HPDE6-E6E7 (cell line): ENCODE results near the gene TAF3.

Experiments used
- DNase-seq: peaks from one replicate; pipeline ENCODE4 v3.0.0; 2011; ENCODE audit warnings: missing footprints; ENCODE audit errors: extremely low spot score

The TAF3 gene

DNA sequence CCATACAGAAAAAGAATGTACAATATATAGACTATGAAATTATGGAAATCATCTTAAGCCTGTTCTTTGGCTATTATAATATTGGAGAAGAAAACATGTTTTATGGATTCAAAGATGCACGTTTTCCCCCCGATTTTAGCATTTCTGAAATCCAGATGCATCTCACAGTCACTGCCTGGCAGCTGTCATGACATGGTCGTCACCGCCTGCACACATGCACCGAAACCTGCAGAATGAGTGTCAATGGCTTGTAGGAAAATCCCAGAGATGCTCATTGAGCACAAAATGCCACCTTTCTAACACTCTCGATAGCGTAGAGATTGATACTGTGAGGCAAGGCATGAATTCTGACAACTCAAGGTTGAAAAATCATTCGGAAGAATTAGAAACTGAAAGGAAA lies 115.5 kb downstream of the TAF3 start:
- no peak for DNase-seq

DNA sequence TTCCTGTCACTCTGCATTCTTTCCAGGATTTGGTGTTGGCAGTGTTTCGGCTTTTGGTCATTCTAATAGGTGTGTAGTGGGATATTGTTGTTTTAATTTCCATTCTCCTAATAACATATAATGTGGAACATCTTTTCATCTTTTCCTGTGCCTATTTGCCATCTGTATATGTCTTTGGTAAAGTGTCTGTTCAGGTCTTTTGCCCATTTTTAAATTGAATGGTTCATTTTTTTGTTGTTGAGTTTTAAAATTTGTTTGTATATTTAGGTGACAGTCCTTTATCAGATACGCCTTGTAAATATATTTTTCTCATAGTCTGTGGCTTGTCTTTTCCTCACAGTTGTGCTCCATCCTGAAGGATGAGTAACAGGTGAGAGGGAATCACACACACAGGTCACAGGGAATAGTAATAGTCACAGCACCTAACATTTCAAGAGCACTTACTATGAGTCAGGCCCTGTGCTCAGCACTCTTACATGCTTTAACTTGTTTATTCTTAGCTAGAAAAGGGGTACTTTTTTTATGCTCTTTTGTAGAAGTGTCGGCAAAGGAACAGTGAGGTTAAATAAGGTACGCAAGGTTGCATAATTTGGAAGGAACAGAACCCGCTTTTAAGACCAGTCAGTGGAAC lies 119.1 kb downstream of the TAF3 start:
- peak; percentile 32 for DNase-seq

DNA sequence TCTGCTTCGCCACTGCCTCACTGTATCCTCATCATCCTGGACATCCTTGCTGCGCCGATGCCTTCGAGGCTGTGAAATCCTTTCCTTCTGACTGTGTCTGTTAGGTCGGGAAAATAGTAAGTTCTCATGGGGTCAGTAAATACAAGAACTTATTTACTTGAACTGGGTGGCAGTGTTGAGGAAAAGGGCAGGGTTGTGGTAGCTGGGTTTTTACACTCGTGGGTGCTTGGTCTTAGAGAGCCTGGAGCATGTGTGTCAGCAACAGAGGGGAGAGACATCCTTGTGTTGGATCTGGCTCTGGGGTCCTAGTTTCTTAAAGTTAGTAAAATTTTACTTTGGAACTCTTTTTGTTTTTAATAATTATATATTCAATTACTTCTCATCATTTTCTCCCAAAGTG lies 123.3 kb downstream of the TAF3 start:
- DNase-seq: no peak

DNA sequence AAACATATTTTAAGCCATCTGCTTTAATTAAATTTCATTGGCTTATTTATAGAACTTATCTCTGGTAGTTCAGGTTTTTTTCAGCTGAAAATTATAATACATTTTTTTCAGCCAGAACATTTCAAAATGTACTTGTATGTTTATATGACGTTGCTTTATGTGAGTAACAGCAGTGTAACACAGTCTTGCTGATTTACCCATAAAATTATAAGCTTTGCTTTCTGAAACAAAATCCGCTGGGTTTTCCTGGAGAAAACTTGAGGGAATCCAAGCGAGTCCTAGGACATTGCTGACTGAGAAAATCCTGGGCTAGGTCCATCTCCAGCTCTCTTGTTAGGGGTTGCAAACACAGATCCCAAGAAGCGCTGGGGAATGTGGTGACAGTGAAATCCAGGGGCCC lies 124.0 kb downstream of the TAF3 start:
- no peak for DNase-seq

DNA sequence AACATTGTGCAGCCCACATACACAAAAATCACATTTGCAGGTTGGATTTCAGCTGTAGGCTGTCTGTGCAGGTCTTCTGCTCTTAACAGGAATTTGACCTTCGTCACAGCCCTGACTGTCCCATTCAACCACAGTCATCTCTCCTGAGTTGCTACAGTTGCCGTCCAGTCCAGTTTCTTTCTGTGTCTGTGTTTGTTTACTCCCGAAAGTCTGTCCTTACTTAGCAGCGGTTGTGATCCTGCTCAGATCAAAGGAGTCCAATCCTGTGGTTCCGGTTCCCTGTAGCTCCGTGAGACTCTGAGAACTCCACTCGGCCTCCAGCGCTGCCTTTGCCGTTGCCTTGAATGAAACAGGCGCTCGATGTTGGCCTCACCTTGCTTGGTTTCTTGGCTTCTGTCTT lies 124.6 kb downstream of the TAF3 start:
- no peak for DNase-seq

DNA sequence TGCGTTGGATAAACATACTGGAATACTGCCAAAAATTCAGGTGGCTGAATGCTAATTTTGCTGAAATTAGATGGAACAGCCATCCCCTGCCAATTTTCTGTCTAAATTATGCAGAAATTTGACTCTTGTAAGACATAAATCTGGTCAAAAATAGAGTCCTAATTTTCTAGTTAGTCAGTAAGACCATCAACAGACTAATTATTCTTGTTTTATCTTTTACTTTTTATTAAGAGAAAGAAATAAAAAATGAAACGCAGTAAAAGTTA lies 125.8 kb downstream of the TAF3 start:
- no peak for DNase-seq

DNA sequence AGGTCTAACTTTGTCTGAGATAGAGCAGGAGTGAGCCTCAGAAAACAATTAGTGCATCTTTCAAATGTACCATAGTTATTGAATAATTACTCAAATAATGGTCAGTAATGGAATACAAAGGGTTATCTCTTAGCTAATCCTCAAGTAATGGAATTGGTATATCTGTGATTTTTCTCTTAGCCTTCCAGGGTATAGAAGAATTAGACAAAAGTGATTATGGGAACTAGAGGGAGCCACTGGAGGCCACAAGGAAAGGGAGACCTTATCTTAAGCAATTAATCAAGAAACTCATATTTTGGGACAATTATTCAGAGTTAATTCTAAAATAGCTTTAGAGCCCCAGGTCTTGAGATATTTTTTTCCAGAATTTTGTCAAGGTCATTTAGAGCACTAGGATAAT lies 126.2 kb downstream of the TAF3 start:
- DNase-seq: no peak

DNA sequence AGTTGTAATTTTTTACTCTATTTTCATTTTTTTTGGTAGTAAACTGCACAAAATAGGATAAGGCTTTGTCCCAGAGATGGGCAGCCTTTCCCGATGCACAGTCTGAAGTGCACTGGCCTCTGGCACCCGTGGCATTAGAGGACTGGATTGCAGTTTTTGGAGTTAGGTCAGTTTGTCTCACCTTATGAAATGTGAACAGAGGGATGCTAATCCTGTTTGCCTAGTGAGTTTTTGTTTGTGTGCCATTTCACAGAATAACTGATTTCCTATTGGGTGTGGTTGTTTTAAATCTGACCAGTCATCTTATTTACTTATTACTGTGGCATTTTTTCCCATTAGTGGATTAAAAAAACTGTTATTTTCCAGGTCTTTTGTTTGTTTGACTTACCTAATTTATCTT lies 126.7 kb downstream of the TAF3 start:
- no peak for DNase-seq

DNA sequence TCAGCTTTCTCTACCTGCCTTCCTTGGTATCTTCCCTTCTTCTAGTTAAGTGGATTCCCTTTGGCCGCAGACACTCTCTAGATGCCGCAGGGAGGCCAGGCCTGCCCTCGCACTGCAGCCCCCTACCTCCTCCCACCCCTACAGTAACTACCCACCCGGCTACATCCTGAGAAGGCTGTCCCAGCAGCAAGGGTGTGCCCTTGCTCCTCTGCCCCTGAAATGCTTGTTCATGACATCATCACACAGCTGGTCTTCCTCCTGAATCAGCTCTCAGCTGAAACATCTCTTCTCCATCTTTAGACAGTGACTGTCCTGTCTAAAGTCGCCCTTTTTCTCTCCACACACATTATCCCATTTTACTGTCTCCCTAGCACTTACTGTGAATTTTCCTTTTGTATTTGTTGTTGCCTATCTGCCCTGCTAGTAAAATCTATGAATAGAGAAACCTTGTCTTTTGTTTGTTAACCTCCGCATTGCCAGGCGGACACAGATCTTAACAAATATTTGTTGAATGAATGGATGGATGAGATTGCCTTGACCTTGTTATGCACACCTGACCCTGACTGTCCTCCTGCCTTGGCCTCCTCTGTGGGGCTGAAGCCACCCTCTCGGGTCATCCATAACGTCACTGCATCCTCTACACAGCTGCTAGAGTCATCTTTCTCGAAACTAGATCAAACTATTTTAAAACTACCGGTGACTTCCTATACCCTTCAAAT lies 127.3 kb downstream of the TAF3 start:
- no peak for DNase-seq

DNA sequence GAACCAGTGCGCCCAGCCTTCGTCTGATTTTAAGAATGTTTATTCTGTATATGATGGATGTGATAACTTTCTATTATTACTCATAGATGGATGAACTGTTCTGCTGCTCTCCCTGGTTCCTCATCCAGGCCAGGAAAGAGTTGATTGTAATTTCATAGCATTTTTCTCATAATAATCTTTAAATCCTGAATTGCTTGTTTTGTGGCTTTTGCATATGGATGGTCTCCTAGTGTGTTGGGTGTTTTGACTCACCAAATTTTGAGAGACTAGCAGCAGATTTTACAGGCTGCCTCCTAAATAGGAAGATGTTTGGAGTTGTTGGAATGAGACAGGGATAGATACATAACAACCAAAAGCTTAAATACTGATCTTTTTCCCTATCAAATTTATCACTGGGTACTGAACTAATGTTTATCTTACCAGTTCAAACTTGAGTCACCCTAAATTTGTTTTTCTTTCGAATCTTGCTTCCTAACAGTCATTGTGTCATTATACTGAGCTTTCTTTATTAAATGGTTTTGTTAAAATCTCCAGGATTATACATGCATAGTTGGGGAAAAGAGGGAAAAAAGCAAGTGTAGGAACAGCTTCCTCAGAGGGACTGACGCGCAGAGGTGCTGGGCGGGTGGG lies 130.2 kb downstream of the TAF3 start:
- no peak for DNase-seq

DNA sequence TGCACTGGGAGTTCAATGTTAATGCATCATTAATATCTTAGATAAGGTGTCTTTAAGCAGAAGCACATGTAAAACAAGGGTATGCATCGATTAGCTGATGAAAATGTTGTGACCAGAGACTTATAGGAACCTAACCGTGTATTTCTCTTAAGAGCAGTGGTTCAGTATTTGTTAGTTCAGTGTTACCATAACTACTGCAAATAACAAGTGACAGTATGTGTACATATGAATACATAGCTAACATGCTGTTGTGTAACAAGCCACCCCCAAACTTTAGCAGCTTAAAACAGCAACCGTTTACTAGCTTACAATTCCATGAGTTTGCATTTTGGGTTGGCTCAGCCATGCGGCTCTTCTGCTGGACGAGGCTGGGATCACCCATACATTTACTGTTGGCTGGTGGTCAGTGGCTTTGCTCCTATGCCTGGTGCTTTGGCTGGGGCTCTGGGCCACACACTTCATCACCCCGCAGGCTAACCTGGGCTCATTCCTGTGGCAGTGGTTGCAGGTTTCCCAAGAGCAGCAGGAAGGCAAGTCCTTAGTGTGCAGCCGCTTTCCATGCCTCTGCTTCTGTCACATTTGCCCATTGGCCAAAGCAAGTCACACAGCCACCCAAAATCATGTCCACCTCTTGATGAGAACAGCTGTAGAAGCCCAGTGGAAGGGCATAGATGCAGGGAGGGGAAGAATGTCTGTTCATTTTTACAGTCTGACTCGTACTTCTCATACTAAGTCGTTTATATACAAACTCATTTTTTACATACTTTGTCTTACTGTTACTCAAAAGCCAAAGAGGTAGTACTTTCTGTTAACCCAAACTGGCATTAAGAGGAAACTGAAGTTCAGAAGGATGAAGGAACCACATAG lies 132.9 kb downstream of the TAF3 start:
- DNase-seq: no peak

DNA sequence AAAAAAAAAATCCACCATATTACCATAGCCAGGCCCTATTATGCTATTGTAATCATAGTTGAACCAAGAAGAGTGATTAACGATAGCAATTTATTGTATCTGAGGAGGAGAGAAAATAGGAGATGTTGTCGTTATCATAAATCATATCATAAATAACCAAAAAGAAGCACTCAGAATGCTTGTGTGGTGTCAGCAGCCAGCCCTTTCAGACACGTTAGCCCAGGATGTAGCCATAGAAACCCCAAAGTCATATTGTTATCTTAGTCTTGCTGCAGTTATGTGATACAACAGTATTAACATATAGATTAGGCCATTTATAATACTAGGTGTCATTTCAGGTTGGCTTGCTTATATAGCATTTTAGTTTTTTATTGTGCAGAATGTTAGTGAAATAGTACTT lies 134.0 kb downstream of the TAF3 start:
- no peak for DNase-seq

DNA sequence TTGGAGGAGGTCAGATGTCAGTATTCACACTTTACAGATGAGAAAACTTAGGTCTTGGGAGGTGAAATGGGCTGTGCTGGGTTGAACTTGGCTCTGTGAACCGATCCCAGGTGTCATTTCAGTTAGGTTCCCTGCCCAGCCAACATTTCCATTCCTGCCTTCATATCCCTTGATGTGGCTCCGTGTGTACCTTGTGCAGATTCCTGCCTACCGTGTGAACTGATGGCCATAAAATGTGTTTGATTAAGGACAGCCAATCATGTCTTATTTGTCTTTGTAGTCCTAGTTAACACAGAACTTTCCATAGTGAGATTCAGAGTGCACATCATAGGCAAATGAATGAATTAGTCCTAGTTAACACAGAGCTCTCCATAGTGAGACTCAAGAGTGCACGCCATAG lies 135.1 kb downstream of the TAF3 start:
- no peak for DNase-seq

DNA sequence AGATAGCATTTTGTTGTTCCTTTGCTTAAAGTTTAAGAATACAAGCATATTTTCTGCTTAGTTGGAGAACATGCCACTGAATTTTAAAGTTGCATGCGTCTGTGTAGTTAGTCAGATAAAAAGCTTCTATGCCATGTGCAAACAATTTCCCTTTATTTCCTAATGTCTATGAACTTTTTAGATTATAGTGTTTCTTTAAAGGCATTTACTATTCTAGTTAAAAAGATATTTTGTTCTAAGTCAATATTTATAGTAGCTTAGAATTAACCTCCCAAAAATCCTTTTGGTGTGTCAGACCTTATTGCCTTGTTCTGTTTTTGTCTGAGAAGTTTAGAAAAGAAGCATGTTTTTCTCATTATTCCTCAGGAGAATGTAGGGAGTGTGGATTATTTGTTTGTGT lies 137.1 kb downstream of the TAF3 start:
- DNase-seq: no peak

DNA sequence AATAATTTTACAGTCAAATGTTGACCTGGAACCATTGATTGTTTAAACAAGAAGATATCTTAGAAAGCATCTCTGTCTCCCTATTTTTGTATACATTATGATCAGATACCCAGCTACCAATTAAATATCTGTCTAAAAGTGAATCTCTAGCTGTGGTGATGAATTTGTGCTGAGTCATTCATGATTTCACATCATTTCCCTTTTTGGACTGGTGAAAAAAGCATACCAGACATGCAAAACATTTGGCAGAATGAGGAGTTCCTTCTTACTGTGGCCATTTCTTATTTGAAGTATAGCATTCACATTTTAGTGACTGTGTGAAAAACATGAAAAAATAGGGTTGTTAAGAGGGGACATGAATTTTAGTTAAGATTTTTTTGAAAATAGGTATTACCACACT lies 138.2 kb downstream of the TAF3 start:
- DNase-seq: no peak

DNA sequence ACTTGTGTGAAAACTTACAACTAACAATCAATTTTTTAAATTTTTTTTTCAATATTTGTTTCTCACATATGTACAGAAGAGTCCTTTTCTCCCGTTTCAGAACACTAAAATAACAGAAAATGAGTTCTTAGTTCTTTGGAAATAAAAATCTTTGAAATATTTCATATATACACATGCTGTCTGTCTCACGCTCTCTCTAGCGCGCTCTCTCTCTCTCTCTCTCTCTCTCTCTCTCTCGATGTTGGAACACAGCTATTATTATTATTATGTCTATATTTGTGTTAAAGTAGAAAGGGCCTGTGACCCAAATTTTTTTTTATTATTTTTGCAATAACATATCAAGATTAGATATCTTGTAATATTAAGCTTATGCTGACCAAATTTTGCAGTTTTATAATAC lies 139.3 kb downstream of the TAF3 start:
- no peak for DNase-seq

DNA sequence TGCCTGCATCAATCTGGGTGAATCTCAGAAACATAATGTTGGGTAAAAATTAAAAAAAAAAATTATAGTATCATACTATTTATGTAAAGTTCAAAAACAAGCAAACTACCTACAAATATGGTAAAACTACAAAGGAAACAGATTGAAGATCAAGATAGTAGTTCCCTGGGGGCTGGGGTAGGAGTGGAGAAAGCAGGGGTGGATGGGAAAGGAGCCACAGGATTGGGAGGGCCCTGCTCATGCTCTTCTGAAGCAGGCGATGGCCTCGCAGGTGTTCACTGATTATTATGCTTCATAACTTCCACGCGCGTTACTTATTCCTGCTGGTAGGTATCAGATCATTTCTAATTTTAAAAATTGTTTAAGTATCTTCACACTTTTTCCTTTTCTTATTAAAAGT lies 140.1 kb downstream of the TAF3 start:
- DNase-seq: no peak

DNA sequence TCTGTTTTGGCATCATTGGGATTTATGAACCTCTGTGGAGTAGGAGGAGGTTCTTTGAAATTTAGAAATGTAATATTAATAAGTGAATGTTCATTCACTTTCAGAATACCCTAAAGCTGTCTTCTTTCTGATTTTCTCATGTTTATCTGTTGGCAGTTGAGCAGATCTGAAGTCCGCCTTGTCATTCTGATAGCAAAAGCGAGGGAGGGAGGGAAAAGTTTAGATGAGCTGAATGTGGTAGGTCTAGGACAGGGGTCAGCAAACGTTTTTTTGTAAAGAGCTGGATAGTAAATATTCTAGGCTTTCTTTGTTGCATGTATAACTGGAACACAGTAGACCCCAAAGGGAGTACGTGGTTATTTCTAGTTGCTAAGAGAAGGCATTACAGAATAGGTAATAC lies 141.8 kb downstream of the TAF3 start:
- no peak for DNase-seq

DNA sequence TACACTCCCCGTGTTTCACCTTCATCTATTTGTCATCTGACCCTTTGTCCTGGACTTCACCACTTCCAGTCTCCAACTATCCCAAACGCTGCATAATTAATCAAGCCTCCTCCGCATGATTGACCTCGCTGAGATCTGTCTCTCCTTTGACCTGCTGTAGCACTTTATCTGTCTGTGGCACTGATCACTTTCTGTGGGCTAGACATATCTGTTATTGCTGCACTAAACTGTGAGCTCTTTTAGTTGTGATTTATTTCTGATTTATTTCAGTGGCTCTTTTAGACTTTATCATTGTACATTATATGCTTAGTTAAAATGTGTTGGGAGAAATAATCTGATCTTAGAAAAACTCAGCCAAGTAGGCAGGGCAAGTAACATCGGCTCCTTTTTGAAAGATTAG lies 144.3 kb downstream of the TAF3 start:
- no peak for DNase-seq

DNA sequence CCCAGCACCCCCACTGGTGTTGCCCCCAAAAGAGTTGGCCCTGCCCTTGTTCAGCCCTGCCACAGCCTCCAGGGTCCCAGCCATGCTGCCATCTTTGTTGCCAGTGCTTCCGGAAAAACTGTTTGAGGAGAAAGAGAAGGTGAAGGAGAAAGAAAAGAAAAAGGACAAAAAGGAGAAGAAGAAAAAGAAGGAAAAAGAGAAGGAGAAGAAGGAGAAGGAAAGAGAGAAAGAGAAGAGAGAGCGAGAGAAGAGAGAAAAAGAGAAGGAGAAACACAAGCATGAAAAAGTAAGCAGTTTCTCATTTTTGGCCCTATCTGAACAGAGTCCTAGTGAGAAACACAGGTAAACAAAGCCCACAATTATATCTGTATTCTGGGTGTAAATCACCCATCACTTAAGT lies 147.2 kb downstream of the TAF3 start:
- no peak for DNase-seq

DNA sequence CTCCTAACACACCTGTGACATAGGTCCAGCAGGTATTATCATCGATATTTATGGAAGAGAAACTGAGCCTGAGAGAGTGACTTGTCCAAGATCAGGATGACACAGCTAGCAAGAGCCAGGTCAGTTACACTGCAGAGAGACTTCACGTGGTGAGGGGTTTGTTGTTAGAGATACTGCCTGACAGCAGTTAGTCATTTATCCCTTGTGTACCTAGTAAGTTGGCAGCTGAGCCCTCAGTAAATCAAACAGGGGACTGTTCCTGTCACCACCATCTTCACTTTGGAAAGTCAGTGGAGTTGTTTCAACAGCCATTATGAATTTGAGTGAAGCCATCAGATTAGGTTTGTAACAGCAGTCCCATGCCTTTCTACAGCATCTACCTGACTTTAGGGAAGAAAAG lies 148.7 kb downstream of the TAF3 start:
- DNase-seq: no peak

DNA sequence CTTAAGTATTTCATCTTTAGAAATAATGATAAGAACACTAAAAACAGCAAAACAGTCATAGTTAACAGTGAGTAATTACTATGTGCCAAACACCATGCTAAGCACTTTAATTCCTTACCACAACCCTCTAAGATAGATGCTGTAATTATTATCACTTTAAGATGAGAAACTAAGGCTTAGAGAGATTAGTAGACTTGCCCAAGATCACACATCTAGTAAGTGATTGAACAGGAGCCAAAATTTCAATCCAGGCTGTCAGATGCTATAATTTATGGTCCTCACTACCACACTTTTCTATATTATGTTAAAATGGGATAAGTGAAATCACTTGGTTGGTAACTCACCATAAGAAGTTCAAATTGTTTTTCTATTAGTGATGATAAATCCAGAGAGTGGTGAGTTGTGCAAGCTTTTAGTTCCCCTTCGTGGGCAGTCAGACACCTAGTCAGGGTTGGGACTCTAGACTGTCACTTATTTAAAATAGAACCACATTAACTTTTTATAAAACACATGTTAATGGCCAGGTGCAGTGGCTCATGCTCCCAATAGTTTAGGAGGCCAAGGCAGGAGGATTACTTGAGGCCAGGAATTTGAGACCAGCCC lies 150.3 kb downstream of the TAF3 start:
- DNase-seq: no peak
